Measurements from ENCODE around the gene CDK14. TPM values are rescaled to one million over a fixed set of nuclear protein-coding genes. Genes with fewer than 3 reads are reported as not detected.
A peak's percentile ranks its signal among the peaks of the same experiment; 100 is the strongest.

Gene CDK14
- total and polyA plus RNA-seq, 10 of the 15 experiments (the other 5 are each of a cell fraction or from before 2014, with no cell fraction given), result 6.5 to 61.3 (median 24.2) TPM

DNA sequence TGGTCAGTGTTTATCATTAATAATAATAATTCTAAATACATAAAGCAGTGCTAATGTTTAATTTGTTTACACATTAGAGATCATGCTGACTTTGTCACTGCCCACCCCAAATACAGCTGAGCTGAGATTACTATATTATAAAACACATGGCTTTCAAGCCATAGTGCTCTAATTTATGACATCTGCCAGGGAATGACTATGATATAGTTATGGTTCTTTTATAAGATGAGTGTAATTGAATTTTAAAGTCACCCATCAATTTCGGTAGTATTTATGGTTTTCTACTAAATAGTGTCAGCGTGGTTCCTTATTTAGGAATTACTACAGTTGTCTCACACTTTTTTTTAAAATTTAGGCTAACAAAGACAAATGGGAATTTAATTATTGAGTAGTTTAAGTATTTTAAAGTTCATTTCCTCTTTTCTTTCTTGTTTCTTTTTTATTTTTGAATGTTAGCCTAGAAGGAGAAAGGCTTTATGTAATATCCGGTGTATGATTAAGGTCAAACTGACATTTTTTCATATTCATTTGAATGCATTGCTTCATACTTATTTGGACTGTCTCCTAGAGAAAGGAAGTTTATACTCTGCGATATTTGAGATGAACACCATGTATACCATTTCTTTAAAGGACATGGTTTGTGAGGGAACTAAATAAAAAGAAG lies 3.9 kb downstream of the CDK14 start (continued):
- TF ChIP-seq, protein P1, sequence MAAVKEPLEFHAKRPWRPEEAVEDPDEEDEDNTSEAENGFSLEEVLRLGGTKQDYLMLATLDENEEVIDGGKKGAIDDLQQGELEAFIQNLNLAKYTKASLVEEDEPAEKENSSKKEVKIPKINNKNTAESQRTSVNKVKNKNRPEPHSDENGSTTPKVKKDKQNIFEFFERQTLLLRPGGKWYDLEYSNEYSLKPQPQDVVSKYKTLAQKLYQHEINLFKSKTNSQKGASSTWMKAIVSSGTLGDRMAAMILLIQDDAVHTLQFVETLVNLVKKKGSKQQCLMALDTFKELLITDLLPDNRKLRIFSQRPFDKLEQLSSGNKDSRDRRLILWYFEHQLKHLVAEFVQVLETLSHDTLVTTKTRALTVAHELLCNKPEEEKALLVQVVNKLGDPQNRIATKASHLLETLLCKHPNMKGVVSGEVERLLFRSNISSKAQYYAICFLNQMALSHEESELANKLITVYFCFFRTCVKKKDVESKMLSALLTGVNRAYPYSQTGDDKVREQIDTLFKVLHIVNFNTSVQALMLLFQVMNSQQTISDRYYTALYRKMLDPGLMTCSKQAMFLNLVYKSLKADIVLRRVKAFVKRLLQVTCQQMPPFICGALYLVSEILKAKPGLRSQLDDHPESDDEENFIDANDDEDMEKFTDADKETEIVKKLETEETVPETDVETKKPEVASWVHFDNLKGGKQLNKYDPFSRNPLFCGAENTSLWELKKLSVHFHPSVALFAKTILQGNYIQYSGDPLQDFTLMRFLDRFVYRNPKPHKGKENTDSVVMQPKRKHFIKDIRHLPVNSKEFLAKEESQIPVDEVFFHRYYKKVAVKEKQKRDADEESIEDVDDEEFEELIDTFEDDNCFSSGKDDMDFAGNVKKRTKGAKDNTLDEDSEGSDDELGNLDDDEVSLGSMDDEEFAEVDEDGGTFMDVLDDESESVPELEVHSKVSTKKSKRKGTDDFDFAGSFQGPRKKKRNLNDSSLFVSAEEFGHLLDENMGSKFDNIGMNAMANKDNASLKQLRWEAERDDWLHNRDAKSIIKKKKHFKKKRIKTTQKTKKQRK (IDR thresholded peaks at IDR 0.05; ENCODE audit: low read depth, low read length), result no peak
- TF ChIP-seq ZBED1 (IDR thresholded peaks at IDR 0.05; ENCODE audit: borderline replicate concordance) (no peak), NFYA (IDR thresholded peaks at IDR 0.05; ENCODE audit: borderline replicate concordance, low read depth, low read length) (no peak), PAX5 (IDR thresholded peaks at IDR 0.05; ENCODE audit: borderline replicate concordance, low read depth, low read length) (no peak), HCFC1 (IDR thresholded peaks at IDR 0.05; ENCODE audit: low read length) (no peak), ZNF217 (IDR thresholded peaks at IDR 0.05) (peak; percentile 17; the same call in 1 of the 2 replicates), NFIC (IDR thresholded peaks at IDR 0.05; ENCODE audit: low read depth, low read length) (peak; percentile 65; the same call in 1 of the 2 replicates), SPI1 (IDR thresholded peaks at IDR 0.05; ENCODE audit: borderline replicate concordance, insufficient read depth, low read depth, low read length) (peak; percentile 41; the same call in 1 of the 2 replicates), RBBP5 (conservative IDR thresholded peaks at IDR 0.05) (no peak), MEF2A (IDR thresholded peaks at IDR 0.05; ENCODE audit: insufficient read depth, low read depth, low read length) (no peak), SMAD1 (IDR thresholded peaks at IDR 0.05; ENCODE audit: low read depth, partially characterized antibody) (no peak)
- TF ChIP-seq, protein P2, sequence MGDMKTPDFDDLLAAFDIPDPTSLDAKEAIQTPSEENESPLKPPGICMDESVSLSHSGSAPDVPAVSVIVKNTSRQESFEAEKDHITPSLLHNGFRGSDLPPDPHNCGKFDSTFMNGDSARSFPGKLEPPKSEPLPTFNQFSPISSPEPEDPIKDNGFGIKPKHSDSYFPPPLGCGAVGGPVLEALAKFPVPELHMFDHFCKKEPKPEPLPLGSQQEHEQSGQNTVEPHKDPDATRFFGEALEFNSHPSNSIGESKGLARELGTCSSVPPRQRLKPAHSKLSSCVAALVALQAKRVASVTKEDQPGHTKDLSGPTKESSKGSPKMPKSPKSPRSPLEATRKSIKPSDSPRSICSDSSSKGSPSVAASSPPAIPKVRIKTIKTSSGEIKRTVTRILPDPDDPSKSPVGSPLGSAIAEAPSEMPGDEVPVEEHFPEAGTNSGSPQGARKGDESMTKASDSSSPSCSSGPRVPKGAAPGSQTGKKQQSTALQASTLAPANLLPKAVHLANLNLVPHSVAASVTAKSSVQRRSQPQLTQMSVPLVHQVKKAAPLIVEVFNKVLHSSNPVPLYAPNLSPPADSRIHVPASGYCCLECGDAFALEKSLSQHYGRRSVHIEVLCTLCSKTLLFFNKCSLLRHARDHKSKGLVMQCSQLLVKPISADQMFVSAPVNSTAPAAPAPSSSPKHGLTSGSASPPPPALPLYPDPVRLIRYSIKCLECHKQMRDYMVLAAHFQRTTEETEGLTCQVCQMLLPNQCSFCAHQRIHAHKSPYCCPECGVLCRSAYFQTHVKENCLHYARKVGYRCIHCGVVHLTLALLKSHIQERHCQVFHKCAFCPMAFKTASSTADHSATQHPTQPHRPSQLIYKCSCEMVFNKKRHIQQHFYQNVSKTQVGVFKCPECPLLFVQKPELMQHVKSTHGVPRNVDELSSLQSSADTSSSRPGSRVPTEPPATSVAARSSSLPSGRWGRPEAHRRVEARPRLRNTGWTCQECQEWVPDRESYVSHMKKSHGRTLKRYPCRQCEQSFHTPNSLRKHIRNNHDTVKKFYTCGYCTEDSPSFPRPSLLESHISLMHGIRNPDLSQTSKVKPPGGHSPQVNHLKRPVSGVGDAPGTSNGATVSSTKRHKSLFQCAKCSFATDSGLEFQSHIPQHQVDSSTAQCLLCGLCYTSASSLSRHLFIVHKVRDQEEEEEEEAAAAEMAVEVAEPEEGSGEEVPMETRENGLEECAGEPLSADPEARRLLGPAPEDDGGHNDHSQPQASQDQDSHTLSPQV (IDR thresholded peaks at IDR 0.05), result no peak
- TF ChIP-seq, protein P3, sequence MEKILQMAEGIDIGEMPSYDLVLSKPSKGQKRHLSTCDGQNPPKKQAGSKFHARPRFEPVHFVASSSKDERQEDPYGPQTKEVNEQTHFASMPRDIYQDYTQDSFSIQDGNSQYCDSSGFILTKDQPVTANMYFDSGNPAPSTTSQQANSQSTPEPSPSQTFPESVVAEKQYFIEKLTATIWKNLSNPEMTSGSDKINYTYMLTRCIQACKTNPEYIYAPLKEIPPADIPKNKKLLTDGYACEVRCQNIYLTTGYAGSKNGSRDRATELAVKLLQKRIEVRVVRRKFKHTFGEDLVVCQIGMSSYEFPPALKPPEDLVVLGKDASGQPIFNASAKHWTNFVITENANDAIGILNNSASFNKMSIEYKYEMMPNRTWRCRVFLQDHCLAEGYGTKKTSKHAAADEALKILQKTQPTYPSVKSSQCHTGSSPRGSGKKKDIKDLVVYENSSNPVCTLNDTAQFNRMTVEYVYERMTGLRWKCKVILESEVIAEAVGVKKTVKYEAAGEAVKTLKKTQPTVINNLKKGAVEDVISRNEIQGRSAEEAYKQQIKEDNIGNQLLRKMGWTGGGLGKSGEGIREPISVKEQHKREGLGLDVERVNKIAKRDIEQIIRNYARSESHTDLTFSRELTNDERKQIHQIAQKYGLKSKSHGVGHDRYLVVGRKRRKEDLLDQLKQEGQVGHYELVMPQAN (conservative IDR thresholded peaks at IDR 0.05), result no peak
- TF ChIP-seq, protein P4, sequence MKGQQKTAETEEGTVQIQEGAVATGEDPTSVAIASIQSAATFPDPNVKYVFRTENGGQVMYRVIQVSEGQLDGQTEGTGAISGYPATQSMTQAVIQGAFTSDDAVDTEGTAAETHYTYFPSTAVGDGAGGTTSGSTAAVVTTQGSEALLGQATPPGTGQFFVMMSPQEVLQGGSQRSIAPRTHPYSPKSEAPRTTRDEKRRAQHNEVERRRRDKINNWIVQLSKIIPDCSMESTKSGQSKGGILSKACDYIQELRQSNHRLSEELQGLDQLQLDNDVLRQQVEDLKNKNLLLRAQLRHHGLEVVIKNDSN (IDR thresholded peaks at IDR 0.05; ENCODE audit: borderline replicate concordance, extremely low read length, insufficient read depth, low read depth, low read length), result no peak
- TF ChIP-seq, protein P5, sequence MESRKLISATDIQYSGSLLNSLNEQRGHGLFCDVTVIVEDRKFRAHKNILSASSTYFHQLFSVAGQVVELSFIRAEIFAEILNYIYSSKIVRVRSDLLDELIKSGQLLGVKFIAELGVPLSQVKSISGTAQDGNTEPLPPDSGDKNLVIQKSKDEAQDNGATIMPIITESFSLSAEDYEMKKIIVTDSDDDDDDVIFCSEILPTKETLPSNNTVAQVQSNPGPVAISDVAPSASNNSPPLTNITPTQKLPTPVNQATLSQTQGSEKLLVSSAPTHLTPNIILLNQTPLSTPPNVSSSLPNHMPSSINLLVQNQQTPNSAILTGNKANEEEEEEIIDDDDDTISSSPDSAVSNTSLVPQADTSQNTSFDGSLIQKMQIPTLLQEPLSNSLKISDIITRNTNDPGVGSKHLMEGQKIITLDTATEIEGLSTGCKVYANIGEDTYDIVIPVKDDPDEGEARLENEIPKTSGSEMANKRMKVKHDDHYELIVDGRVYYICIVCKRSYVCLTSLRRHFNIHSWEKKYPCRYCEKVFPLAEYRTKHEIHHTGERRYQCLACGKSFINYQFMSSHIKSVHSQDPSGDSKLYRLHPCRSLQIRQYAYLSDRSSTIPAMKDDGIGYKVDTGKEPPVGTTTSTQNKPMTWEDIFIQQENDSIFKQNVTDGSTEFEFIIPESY (IDR thresholded peaks at IDR 0.05), result peak; percentile 12; the same call in 1 of the 2 replicates
- TF ChIP-seq, protein P6, sequence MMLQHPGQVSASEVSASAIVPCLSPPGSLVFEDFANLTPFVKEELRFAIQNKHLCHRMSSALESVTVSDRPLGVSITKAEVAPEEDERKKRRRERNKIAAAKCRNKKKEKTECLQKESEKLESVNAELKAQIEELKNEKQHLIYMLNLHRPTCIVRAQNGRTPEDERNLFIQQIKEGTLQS (IDR thresholded peaks at IDR 0.05; ENCODE audit: borderline replicate concordance, extremely low read depth, low read depth, low read length), result no peak

Data from GM12878 (cell line).